ENCODE data around the gene GGT6. TPM values are rescaled to one million over a fixed set of nuclear protein-coding genes. Genes with fewer than 3 reads are reported as not detected.

GGT6 gene
- total and polyA plus RNA-seq, 2 experiments from 2014 or later = not detected

- Histone ChIP-seq H3K27me3 (no peaks in the 10 kb centered on the region), H3K36me3 (peaks cover 9% of the 10 kb centered on the region), H3K9me3 (ENCODE audit: low read depth) (no peaks in the 10 kb centered on the region), H3K4me1 (ENCODE audit: low read depth) (peaks cover 13% of the 10 kb centered on the region), H3K27ac (no peak overlapping the region), H3K4me3 (no peak overlapping the region)
- DNase-seq (ENCODE audit: low read depth in 1 of 2, low spot score in 1 of 2) = no peak
- TF ChIP-seq CTCF (IDR thresholded peaks at IDR 0.05; ENCODE audit: low read depth, low read length) = no peak
These were observed 25.9 kb downstream of the GGT6 start for GRCh38 chr17:4534515-4534914.

GRCh38 chr17:4533523-4534504 lies 26.6 kb downstream of the GGT6 start:
- no peak overlapping the region for H3K27ac ChIP-seq
- no peak for TF ChIP-seq CTCF (IDR thresholded peaks at IDR 0.05; ENCODE audit: low read depth, low read length)
- no peak for DNase-seq (ENCODE audit: low read depth in 1 of 2, low spot score in 1 of 2)
- no peaks in the 10 kb centered on the region for H3K27me3 ChIP-seq
- H3K9me3 ChIP-seq (ENCODE audit: low read depth) = no peaks in the 10 kb centered on the region
- peaks cover 13% of the 10 kb centered on the region for H3K4me1 ChIP-seq (ENCODE audit: low read depth)
- no peak overlapping the region for H3K4me3 ChIP-seq
- peaks cover 6% of the 10 kb centered on the region for H3K36me3 ChIP-seq

- Histone ChIP-seq H3K4me3 (no peak overlapping the region), H3K9me3 (ENCODE audit: low read depth) (no peaks in the 10 kb centered on the region), H3K4me1 (ENCODE audit: low read depth) (peaks cover 13% of the 10 kb centered on the region), H3K36me3 (no peaks in the 10 kb centered on the region), H3K27ac (no peak overlapping the region), H3K27me3 (no peaks in the 10 kb centered on the region)
- DNase-seq (ENCODE audit: low read depth in 1 of 2, low spot score in 1 of 2) = no peak
- TF ChIP-seq CTCF (IDR thresholded peaks at IDR 0.05; ENCODE audit: low read depth, low read length) = no peak
These were observed 27.4 kb downstream of the GGT6 start for GRCh38 chr17:4532860-4533522.

GRCh38 chr17:4531988-4532736 lies 28.2 kb downstream of the GGT6 start:
- H3K27ac ChIP-seq = no peak overlapping the region
- no peak overlapping the region for H3K4me3 ChIP-seq
- no peak for DNase-seq (ENCODE audit: low read depth in 1 of 2, low spot score in 1 of 2)

More at GRCh38 chr17:4531988-4532736, 28.2 kb downstream of the GGT6 start:
- H3K27me3 ChIP-seq = no peaks in the 10 kb centered on the region
- peaks cover 13% of the 10 kb centered on the region for H3K4me1 ChIP-seq (ENCODE audit: low read depth)
- TF ChIP-seq CTCF (IDR thresholded peaks at IDR 0.05; ENCODE audit: low read depth, low read length) = no peak
- H3K36me3 ChIP-seq = no peaks in the 10 kb centered on the region
- no peaks in the 10 kb centered on the region for H3K9me3 ChIP-seq (ENCODE audit: low read depth)

All from cardiac muscle cell (in vitro differentiated cells and primary cell).